GM12878 (cell line): ENCODE measurements around the gene SH2D3A.

ENCODE experiments used
- CTCF ChIP-seq, 3 experiments: IDR thresholded peaks in 2 of 3; conservative IDR thresholded peaks in 1 of 3; 2 replicates each; pipeline ENCODE4 v1.5.1; 2011; ENCODE audit warnings: low read depth in 3 of 3, low read length in 3 of 3, mild to moderate bottlenecking in 3 of 3, control low read depth in 2 of 3, moderate library complexity in 2 of 3, inconsistent platforms in 1 of 3, mixed read lengths in 1 of 3; ENCODE audit not compliant: control insufficient read depth in 2 of 3, insufficient read depth in 1 of 3; ENCODE audit errors: extremely low read depth in 1 of 3
- EP300 ChIP-seq, 2 experiments: fragments of 150-350 bp in 1 of 2; IDR thresholded peaks; 2 replicates each; pipeline ENCODE4 v1.6.1; 2011 to 2012; ENCODE audit warnings: low read depth in 2 of 2, low read length in 2 of 2, borderline replicate concordance in 1 of 2, improper control_type of control experiment in 1 of 2, inconsistent platforms in 1 of 2; ENCODE audit not compliant: control insufficient read depth in 1 of 2
- ESRRA ChIP-seq: IDR thresholded peaks from 2 replicates; pipeline ENCODE4 v1.6.1; 2012; ENCODE audit warnings: mild to moderate bottlenecking, low read length, improper control_type of control experiment
- HDAC2 ChIP-seq: fragments of 200-600 bp; sonication (generic); IDR thresholded peaks from 2 replicates; pipeline ENCODE4 v1.6.1; 2017
- HDAC6 ChIP-seq: fragments of 200-600 bp; sonication (generic); IDR thresholded peaks from one replicate; pipeline ENCODE4 v1.8.0; 2017; ENCODE audit warnings: antibody characterized with exemption; ENCODE audit not compliant: unreplicated experiment
- IRF3 ChIP-seq: fragments of 450-650 bp; IDR thresholded peaks from 2 replicates; pipeline ENCODE4 v1.6.1; 2014; ENCODE audit warnings: mild to moderate bottlenecking
- MAX ChIP-seq: IDR thresholded peaks from 2 replicates; pipeline ENCODE4 v1.6.1; 2012; ENCODE audit warnings: low read depth, low read length, improper control_type of control experiment
- PAX5 ChIP-seq: IDR thresholded peaks from 2 replicates; pipeline ENCODE4 v1.6.1; 2011; ENCODE audit warnings: low read depth, low read length, borderline replicate concordance
- POLR2A ChIP-seq: IDR thresholded peaks from 2 replicates; pipeline ENCODE4 v1.6.1; 2011; ENCODE audit warnings: low read depth, mild to moderate bottlenecking, low read length
- REST ChIP-seq: IDR thresholded peaks from 2 replicates; pipeline ENCODE4 v1.6.1; 2012; ENCODE audit warnings: mild to moderate bottlenecking, low read depth, low read length
- SP1 ChIP-seq: IDR thresholded peaks from one replicate; pipeline ENCODE4 v1.6.1; 2011; ENCODE audit warnings: low read depth, low read length
- ZBTB33 ChIP-seq: fragments of 450-650 bp; IDR thresholded peaks from 2 replicates; pipeline ENCODE4 v1.6.1; 2017; ENCODE audit warnings: mild to moderate bottlenecking

GRCh38 chr19:6777434-6777833 is 10.2 kb upstream of the SH2D3A start:
- TF ChIP-seq HDAC6, result no peak
- no peak for TF ChIP-seq CTCF (IDR thresholded peaks at IDR 0.05 in 2 of 3, conservative IDR thresholded peaks at IDR 0.05 in 1 of 3; ENCODE audit: control insufficient read depth in 2 of 3, extremely low read depth in 1 of 3, insufficient read depth in 1 of 3, low read depth in 3 of 3, low read length in 3 of 3)
- no peak for TF ChIP-seq HDAC2
- TF ChIP-seq MAX, result no peak
- TF ChIP-seq PAX5, result no peak
- no peak for TF ChIP-seq REST
- TF ChIP-seq EP300 (IDR thresholded peaks at IDR 0.05; ENCODE audit: borderline replicate concordance in 1 of 2, control insufficient read depth in 1 of 2, low read depth in 2 of 2, low read length in 2 of 2), result no peak
- TF ChIP-seq ESRRA, result no peak
- no peak for TF ChIP-seq POLR2A
- no peak for TF ChIP-seq SP1
- no peak for TF ChIP-seq ZBTB33
- no peak for TF ChIP-seq IRF3
